ENCODE data around the gene IL36G.
A peak's percentile ranks its signal among the peaks of the same experiment; 100 is the strongest.
"Not testable (repeated sequence)": the region's sequence is repeated elsewhere in the genome, so short reads cannot be mapped to it uniquely, and the experiment has no call there.

Gene IL36G

GRCh38 chr2:112977559-112978056, at the start of gene IL36G:
IL36G (plus strand) TSS chr2:112978006; CDS start chr2:112978639, 633 bp downstream.
- no peak for DNase-seq

DNA sequence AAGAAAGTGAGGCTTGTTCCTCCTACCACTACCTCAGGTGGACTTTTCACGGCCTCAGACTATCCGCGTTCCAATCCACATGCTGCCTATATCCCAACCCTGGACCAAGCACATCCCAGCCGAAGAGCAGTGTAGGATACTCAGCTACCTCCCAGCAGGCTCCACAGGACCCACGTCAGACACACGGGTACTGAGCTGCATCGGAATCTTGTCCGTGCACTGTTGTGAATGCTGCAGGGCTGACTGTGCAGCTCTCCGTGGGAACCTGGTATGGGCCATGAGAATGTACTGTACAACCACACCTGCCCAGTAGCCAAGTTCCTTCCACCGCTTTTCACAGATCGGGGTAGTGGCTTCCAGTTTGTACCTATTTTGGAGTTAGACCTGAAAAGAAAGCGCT, 44.5 kb upstream of the IL36G start:
- no peak for DNase-seq

GRCh38 chr2:112934117-112934516, 43.7 kb upstream of the IL36G start:
- DNase-seq: not testable (repeated sequence)

GRCh38 chr2:112936927-112937232, 40.9 kb upstream of the IL36G start:
- no peak for DNase-seq

DNA sequence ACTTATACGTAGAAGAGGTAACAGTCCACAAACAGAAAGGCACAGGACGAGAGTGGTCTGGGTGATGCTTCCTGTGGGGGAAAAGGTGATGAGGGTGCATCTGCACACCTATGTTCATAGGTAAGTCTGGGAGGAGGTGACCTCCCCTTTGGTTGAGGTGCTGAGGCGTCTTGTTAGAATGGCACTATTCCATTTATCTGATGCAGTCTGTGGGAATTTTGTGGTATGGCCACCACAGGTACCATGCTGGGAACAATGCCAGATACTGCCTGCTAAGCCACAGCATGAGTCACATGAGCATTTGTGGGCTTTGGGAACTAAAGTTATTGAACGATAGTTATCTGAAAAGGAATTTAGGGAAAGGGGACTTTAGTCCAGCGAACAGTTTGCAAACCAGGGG, 38.9 kb upstream of the IL36G start:
- DNase-seq: no peak

DNA sequence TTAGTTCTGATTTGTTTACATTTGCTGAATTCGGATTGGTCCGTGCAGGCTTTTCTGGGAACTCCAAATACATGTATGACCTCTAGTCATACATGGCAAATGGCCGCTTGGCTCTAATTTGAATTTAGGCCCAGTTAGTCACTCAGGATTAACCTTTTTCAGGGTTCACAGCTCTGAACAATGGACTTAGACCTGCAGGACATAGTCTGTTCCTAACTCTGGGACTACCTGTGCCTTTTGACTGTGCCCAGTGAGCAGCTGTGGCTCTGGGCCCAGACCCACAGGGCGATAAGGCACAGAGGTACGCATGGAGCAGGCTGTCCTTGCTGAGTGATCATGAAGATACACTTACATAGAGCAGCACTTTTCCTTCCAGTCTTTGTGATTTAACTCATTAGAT, 38.4 kb upstream of the IL36G start:
- DNase-seq: no peak

GRCh38 chr2:112940859-112941625, 36.8 kb upstream of the IL36G start:
- no peak for DNase-seq

GRCh38 chr2:112941753-112942653, 35.8 kb upstream of the IL36G start:
- DNase-seq: peak; percentile 84

GRCh38 chr2:112942654-112943002, 35.2 kb upstream of the IL36G start:
- no peak for DNase-seq

GRCh38 chr2:112944971-112945370, 32.8 kb upstream of the IL36G start:
- DNase-seq: no peak

DNA sequence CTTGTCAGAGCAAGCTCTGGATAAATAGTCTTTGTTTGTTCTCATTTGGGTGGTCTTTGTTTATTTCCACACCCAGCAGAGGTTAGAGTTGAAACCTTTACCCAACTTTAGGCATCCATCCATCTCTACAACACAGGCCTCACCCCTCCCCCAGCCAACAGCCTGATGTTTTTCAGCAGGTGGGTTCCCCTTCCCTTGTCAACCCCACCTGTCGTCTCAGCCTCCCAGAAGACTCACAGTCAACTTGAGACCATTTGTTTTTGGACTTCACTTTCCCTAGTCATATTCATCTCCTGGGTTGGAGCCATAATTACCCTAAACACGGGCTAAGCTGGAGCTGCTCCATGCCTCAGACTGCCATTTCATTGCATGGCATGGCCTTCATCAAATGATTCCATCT, 31.7 kb upstream of the IL36G start:
- no peak for DNase-seq

DNA sequence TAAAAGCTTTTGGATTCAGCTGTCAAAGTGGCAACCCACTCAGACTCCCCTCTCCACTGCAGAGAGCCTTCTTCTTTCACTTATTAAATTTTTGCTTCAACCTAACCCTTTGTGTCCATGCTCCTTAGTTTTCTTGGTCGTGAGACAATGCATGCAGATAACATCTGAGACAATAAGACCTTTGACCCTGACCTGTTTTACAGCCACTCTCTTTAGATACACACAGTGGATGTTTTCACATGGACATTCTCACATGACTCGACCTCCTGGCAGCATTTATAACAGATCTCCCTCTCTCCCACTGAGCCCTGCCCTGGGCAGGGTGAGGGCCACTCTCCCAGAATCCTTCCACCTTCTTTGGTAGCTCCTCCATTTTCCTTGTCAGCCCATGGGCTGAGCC, 30.4 kb upstream of the IL36G start:
- no peak for DNase-seq

- no peak for DNase-seq
Measured at GRCh38 chr2:112949456-112949855, 28.4 kb upstream of the IL36G start.

GRCh38 chr2:112954364-112954763, 23.4 kb upstream of the IL36G start:
- no peak for DNase-seq

GRCh38 chr2:112957511-112957910, 20.3 kb upstream of the IL36G start:
- no peak for DNase-seq

DNA sequence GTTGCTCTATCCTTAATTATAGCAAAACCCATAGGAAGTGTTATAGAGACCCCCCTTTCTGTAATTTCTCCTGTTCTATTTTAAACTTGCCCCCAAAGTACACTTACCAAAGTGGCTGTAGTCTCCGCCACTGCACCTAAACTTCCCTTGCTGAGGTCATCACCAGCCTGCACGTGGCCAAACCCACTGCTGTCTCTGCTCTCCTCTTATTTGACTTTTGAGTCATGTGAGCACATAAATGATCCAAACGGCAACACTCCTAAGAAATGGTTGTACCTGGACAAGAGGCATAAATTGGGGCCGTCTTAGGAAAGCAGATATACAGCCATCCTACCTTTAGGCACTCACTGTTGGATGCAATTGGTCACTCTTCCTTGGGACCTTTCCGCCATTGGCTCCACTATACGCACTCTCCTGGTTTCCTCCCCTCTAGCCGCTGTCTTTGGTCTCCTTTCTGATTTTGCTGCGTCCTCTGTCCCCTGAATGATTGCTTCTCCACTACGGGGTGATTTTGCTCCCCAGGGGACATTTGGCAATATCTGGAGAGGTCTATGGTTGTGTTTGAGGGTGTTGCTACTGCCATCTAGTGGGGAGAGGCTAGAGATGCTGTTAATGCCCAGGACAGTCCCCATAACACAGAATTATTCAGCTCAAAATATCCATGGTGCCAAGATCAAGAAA, 19.2 kb upstream of the IL36G start:
- peak; percentile 66 for DNase-seq

DNA sequence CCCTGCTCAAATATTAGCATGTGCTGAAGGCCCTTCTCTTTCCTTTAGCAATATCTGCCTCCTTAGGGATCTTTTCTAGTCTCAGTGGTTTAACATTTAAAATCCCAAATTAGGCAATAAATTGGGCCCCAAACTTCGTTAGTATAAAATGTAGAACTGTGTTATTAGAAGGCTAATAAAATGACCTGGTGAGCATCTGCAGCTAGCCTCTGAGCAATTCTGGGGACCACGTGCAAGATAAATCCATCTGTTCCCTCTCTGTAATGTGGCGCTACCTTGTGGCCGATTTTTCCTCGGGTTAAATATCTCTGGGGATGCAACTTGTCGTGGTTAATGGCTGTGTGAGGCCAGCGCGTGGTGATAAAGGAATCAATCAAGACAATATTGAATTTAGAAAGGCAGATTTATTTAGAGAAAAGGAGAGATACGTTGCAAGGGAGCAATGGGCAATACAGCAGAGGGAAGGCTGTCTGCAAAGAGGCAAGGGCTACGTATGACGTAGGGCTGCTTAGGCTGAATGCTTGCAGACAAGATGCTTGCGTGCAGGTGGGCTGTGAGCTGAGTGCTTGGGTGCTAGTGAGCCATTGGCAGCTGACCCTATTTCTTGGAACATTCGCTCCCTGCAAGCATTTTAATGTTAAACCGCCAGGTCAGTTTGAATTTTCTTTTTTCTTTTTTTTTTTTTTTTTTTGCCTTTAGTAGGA, 18.5 kb upstream of the IL36G start:
- DNase-seq: no peak

GRCh38 chr2:112960230-112960825, 17.5 kb upstream of the IL36G start:
- no peak for DNase-seq

DNA sequence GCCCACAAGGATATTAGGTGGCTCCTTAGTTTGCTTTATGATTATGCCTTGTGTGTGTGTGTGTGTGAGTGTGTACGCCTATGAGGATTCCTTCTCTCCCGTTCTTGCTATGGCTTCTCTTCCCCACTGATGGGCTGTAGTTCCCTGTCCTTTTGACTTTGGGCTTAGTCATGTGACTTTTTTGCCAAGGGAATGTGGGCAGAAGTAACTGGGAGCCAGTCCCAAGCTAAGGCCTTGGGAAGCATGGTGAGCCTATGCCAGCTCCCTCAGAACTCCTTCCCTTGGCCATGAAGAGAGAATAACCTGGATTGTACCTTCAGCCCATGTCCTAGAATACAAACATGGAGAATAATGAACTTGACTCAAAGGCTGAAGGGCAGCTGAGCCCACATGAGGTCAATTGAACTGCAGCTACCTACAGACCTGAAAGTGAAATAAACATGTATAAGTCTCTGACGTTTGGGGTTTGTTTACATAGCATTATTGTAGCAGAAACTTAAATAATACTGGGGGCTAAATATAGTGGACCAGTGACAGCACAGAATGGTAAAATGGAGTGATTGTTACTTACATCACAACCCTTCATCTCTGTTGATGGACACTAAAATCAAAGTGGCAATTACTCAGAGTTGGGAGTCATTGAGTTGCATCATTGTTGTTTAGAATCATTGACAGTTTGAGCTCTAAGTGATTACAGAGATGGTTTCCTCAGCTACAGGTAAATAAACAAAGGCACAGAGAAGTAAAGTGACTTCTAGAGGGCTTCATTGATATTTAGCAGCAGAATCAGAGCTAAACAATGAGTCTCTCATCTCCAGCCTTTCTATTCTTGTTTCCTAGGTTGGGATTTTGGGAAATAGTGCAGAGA, 15.3 kb upstream of the IL36G start:
- DNase-seq: no peak

DNA sequence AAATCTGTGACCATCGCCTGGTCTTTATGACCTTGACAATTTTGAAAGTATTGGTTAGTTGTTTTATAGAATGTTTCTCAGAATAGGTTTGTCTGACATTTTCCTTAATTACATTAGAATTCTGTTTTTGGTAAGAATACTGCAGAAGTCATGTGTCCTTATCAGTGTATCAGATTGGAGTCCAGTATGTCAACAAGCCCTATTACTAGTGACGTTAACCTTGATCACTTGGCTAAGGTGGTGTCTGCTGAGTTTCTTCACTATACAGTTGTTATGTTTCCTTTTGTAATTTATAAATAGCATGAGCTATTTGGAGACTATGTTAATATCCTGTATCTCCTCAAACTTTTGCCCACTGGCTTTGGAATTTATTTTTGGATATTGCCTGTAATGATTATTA, 10.8 kb upstream of the IL36G start:
- no peak for DNase-seq

DNA sequence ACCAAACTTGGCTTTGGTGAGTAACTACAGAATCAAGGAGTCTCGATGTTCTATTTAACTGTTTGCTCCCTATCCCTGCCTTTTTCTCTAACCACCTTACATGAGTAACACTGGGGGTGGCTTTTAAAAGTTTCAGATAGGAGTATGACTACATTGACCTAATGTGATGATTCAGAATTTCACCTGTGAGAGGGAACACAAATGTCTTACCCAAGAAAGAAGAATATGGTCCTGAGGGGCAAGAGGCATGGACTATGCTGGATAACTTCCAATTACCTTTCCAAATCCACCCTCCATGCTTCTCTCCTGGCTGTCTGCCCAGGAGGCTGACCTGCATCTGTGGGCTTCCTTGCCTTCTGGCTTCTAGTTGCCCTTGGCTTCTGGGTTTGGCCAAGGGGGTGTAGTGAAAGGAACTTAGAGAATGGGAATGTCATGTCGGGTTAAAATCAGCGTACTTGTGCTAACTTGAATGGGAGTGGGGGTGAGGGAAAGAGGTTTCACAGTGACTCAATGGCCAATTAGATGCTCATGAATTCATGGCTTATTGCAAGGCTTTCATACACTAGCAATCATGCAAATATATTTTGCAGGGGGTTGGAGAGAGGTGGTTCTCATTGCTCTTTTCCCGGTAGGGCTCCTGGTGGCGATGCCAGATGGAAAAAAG, 5.3 kb upstream of the IL36G start:
- no peak for DNase-seq

All from activated effector memory CD4-positive, alpha-beta T cell treated with anti-CD3 and anti-CD28 coated beads, Interleukin-2, amount 50 U/mL, for 16 hours (primary cell).